ENCODE results near the gene ANKRD42. TPM values are rescaled to one million over a fixed set of nuclear protein-coding genes. Genes with fewer than 3 reads are reported as not detected.

The ANKRD42 gene
- total RNA-seq, 4 donors from 2014 or later: 3.6 to 27.2 (median 9.8) TPM

DNA sequence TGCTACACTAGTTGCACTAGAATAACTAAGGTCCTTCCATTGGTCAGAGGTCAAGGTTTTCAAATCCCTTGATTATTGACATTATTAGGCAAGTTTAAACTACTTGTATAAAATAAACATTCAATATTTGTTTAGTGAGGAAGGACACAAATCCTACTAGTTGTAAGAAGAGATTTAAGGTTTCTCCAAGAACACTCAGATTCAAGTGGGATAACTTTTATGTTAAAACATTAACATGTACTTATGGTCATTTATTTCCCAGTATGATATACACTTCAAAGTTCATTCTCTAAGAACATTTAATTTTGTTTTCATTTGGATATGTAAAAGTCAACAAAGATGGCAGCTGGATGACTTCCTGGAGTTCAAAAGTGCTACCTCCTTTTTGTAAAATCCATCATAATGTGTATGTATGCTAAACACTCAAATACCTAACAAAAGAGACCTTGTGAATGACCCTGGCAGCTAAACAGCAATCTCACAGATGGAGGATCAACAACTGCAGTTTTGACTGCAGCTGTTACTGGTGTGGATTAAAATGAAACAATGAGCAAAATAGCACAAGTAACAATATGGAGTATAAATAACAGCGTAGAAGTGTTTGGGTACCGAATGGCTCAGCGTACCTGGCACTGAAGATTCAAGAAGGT lies 91.1 kb downstream of the ANKRD42 start:
- TF ChIP-seq, protein P1, sequence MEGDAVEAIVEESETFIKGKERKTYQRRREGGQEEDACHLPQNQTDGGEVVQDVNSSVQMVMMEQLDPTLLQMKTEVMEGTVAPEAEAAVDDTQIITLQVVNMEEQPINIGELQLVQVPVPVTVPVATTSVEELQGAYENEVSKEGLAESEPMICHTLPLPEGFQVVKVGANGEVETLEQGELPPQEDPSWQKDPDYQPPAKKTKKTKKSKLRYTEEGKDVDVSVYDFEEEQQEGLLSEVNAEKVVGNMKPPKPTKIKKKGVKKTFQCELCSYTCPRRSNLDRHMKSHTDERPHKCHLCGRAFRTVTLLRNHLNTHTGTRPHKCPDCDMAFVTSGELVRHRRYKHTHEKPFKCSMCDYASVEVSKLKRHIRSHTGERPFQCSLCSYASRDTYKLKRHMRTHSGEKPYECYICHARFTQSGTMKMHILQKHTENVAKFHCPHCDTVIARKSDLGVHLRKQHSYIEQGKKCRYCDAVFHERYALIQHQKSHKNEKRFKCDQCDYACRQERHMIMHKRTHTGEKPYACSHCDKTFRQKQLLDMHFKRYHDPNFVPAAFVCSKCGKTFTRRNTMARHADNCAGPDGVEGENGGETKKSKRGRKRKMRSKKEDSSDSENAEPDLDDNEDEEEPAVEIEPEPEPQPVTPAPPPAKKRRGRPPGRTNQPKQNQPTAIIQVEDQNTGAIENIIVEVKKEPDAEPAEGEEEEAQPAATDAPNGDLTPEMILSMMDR (IDR thresholded peaks at IDR 0.05): no peak
- no peak for TF ChIP-seq POLR2A (IDR thresholded peaks at IDR 0.05)
- no peaks in the 10 kb centered on the region for H3K9me3 ChIP-seq
- H3K27me3 ChIP-seq: no peaks in the 10 kb centered on the region
- peaks cover 0 to under 1% (median 0%) of the 10 kb centered on the region in 3 donors for H3K36me3 ChIP-seq
- DNase-seq: no peak
- peaks cover 0 to 22% (median 2%) of the 10 kb centered on the region in 4 donors for H3K4me1 ChIP-seq
- peak overlapping the region in 2 of 4 donors; percentile 97 to 99 for H3K27ac ChIP-seq
- H3K4me3 ChIP-seq: peak overlapping the region; percentile 67 to 95 (median 82)

DNA sequence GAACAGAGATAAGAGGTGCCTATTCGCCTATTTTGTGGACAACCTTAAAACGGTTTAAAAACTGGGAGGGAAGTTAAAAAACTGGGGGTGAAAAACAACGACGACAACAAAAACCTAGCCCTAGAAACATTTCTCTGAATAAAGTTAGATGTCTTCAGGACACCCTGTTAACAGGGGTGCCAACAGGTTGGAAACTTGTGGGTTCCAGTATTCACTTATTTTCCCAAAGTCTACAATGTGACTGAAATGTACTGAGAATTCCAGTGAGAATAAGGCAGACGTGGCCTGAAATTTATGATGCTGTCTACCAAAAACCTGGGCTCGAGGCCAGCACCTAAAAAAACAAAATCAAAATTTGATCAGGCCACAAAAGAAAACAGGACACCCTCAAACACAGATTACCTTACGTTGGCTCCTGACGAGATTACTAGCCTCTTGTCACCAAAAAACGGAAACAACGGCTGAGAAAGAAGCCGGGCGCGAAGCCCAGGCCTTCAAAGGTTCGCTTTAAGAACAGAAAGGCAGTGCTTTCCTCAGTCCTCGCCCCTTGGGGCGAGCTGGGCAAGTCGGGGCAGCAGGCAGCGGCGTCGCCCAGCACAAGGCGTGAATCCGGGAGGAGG lies 91.7 kb downstream of the ANKRD42 start:
- TF ChIP-seq, protein P1 (IDR thresholded peaks at IDR 0.05): no peak
- TF ChIP-seq POLR2A (IDR thresholded peaks at IDR 0.05): no peak
- DNase-seq: no peak
- Histone ChIP-seq H3K27ac (peak overlapping the region; percentile 97 to 99 (median 97)), H3K4me1 (peaks cover 0 to 22% (median 2%) of the 10 kb centered on the region in 4 donors), H3K36me3 (no peaks in the 10 kb centered on the region), H3K4me3 (peak overlapping the region; percentile 67 to 95 (median 82)), H3K9me3 (no peaks in the 10 kb centered on the region), H3K27me3 (no peaks in the 10 kb centered on the region)

DNA sequence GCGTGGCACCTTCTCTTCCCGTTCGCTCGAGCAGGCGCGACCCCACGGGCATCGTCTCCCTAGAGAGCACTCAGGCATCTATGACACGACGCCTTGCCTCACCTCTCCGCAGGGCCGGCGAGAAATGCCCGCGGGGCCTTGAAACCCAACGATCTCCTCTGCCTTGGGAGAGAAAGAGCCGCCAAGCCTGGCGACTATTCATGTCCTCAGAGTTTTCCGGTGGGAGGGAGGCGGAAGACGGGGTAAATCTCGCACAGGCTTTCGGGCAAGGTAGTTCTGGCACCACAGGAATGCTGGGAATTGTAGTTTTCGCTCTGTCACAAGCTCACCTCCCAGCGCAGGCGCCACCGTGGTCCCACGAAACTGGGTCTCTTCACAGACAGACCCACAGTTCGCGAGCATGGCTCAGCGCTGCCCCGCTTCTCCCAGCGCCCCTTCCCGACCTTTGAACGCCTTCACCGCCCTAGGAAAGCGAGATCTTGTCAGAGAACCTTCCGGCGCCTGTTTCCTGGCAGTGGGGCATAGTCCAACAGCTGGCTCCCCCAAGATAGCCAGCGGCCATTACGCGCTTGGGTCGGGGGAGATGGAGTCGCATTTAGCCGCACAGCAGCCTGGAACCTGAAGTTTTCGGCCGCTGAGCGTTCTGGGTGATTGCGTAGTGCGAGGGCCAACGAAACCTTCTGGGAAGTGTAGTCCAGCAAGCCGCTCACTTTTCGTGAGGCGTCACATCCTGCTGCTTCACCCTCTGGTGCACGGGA lies 92.4 kb downstream of the ANKRD42 start, which contains the start of gene CCDC90B:
Gene CCDC90B (minus strand): TSS at position 597 of the 758 bp plus-strand sequence. CDS start 395 bp downstream, at position 202.
- DNase-seq: peak; percentile 95 to 98 (median 95)
- peak within 1 kb of the TSS; percentile 67 to 95 (median 82) for H3K4me3 ChIP-seq
- peak; percentile 78 to 89 for TF ChIP-seq POLR2A (IDR thresholded peaks at IDR 0.05)
- TF ChIP-seq, protein P1 (IDR thresholded peaks at IDR 0.05): peak in 2 of 6 experiments; percentile 17 to 30
- H3K9me3 ChIP-seq: no peaks in the 10 kb centered on the region
- peak within 1 kb of the TSS; percentile 97 to 99 (median 97) for H3K27ac ChIP-seq
- H3K4me1 ChIP-seq: peaks cover 0 to 22% (median 2%) of the 10 kb centered on the region in 4 donors
- no peaks in the 10 kb centered on the region for H3K27me3 ChIP-seq
- H3K36me3 ChIP-seq: no peaks in the 10 kb centered on the region

DNA sequence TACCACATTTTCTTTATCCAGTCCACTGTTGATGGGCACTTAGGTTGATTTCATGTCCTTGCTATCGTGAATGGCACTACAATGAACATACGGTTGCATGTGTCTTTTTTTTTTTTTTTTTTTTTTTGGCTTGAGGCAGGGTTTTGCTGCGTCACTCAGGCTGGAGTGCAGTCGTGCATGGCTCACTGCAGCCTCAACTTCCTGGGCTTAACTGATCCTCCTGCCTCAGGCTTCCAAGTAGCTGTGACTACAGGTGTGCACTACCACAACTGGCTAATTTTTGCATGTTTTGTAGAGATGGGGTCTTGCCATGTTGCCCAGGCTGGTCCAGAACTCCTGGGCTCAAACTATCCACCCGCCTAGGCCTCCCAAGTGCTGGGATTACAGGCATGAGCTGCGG lies 94.1 kb downstream of the ANKRD42 start:
- Histone ChIP-seq H3K36me3 (no peaks in the 10 kb centered on the region), H3K27ac (no peak overlapping the region)

More for the DNA sequence above, 94.1 kb downstream of the ANKRD42 start:
- Histone ChIP-seq H3K4me1 (peaks cover 0 to 16% (median 2%) of the 10 kb centered on the region in 4 donors), H3K4me3 (no peak overlapping the region), H3K9me3 (no peaks in the 10 kb centered on the region), H3K27me3 (no peaks in the 10 kb centered on the region)
- TF ChIP-seq POLR2A (IDR thresholded peaks at IDR 0.05): no peak
- TF ChIP-seq, protein P1 (IDR thresholded peaks at IDR 0.05): no peak
- DNase-seq: peak in 2 of 3 donors; percentile 25 to 52
